H1 (cell line): Measurements from ENCODE around the gene MNAT1. TPM values are rescaled to one million over a fixed set of nuclear protein-coding genes. Genes with fewer than 3 reads are reported as not detected.

Experiments
- CTCF ChIA-PET: fragments of 300-600 bp; sonication (Branson Sonifier 250); formaldehyde crosslinking; loops from one replicate; lab custom pipeline; 2021; ENCODE audit not compliant: partially characterized antibody; lab: Charles Lee
- POLR2A ChIA-PET: fragments of 300-600 bp; sonication (Branson Sonifier 250); formaldehyde crosslinking; loops from one replicate; lab custom pipeline; 2021; ENCODE audit warnings: inconsistent platforms; ENCODE audit not compliant: partially characterized antibody; lab: Charles Lee
- DNase-seq, 2 experiments: peaks; one replicate each; pipeline versions ENCODE4 v3.0.0 to v3.0.0-alpha.2; 2010 to 2022; ENCODE audit warnings: low spot score in 2 of 2, low read depth in 1 of 2, mixed read lengths in 1 of 2
- FAIRE-seq: peaks from 2 replicates; lab custom pipeline; 2011; peaks lifted over from hg19 to GRCh38; lab: Jason Lieb, UNC
- H2AFZ ChIP-seq: 2 replicates; pipeline ENCODE4 v1.8.1; 2012; ENCODE audit warnings: low read length, inconsistent platforms
- H2AK5ac ChIP-seq: 2 replicates; pipeline ENCODE4 v1.6.1; 2013; ENCODE audit warnings: low read depth, low read length
- H2BK120ac ChIP-seq: replicated peaks from 2 replicates; pipeline ENCODE3; 2013; ENCODE audit warnings: low read depth, low read length, inconsistent platforms
- H2BK12ac ChIP-seq: 2 replicates; pipeline ENCODE4 v1.6.1; 2013; ENCODE audit warnings: low read depth, low read length
- H2BK15ac ChIP-seq: 2 replicates; pipeline ENCODE4 v1.6.1; 2013; ENCODE audit warnings: low read length
- H2BK20ac ChIP-seq: 2 replicates; pipeline ENCODE4 v1.6.1; 2013; ENCODE audit warnings: low read length
- H2BK5ac ChIP-seq: 2 replicates; pipeline ENCODE4 v1.6.1; 2013; ENCODE audit warnings: low read depth, low read length
- H3K14ac ChIP-seq: 2 replicates; pipeline ENCODE4 v1.6.1; 2013; ENCODE audit warnings: inconsistent platforms; ENCODE audit not compliant: insufficient read length
- H3K18ac ChIP-seq: 2 replicates; pipeline ENCODE4 v1.6.1; 2013; ENCODE audit warnings: low read length; ENCODE audit errors: extremely low read depth
- H3K23ac ChIP-seq: 2 replicates; pipeline ENCODE4 v1.6.1; 2013; ENCODE audit warnings: inconsistent platforms; ENCODE audit not compliant: insufficient read length
- H3K23me2 ChIP-seq: 2 replicates; pipeline ENCODE4 v1.6.1; 2013; ENCODE audit warnings: low read depth, low read length
- H3K27ac ChIP-seq: 2 replicates; pipeline ENCODE4 v1.6.1; 2011; ENCODE audit warnings: low read depth, low read length, inconsistent platforms
- H3K27me3 ChIP-seq, 4 experiments: replicated peaks in 1 of 4; 1 replicate in 1 of 4; 2 replicates in 3 of 4; pipeline versions ENCODE4 v1.6.1 to v1.8.1; 2011 to 2013; ENCODE audit warnings: low read length in 3 of 4, mild to moderate bottlenecking in 3 of 4, inconsistent platforms in 2 of 4, mixed read lengths in 2 of 4, moderate library complexity in 1 of 4; ENCODE audit not compliant: control insufficient read depth in 3 of 4, insufficient read depth in 3 of 4; ENCODE audit errors: extremely low read depth in 1 of 4
- H3K36me3 ChIP-seq, 4 experiments: 2 replicates each; pipeline versions ENCODE4 v1.6.1 to v1.8.1; 2011 to 2013; ENCODE audit warnings: mild to moderate bottlenecking in 4 of 4, low read length in 3 of 4, moderate library complexity in 2 of 4, control low read depth in 1 of 4, inconsistent platforms in 1 of 4; ENCODE audit not compliant: insufficient read depth in 4 of 4, control insufficient read depth in 2 of 4
- H3K4ac ChIP-seq: replicated peaks from 2 replicates; pipeline ENCODE3; 2013; ENCODE audit warnings: low read length, low read depth, mixed read lengths, inconsistent platforms; ENCODE audit not compliant: insufficient read length
- H3K4me1 ChIP-seq, 4 experiments: replicated peaks in 1 of 4; 1 replicate in 1 of 4; 2 replicates in 3 of 4; pipeline versions ENCODE4 v1.6.1 to v1.8.1; 2011 to 2013; ENCODE audit warnings: low read length in 3 of 4, inconsistent platforms in 2 of 4, mixed read lengths in 1 of 4; ENCODE audit not compliant: insufficient read depth in 4 of 4, control insufficient read depth in 3 of 4
- H3K4me2 ChIP-seq, 2 experiments: 2 replicates each; pipeline versions ENCODE4 v1.6.1 to v1.8.1; 2011 to 2013; ENCODE audit warnings: low read depth in 2 of 2, low read length in 2 of 2, control low read depth in 1 of 2, inconsistent platforms in 1 of 2, mild to moderate bottlenecking in 1 of 2; ENCODE audit not compliant: insufficient read depth in 1 of 2
- H3K4me3 ChIP-seq, 4 experiments: fragments of 200-600, 300-600 bp in 1 of 4; sonication (generic), shearing (Covaris generic), sonication (Bioruptor Twin) in 1 of 4; 2 replicates each; pipeline versions ENCODE4 v1.5.1 to v1.8.1; 2011 to 2016; ENCODE audit warnings: low read length in 4 of 4, low read depth in 3 of 4, control low read depth in 2 of 4, inconsistent platforms in 2 of 4, mild to moderate bottlenecking in 2 of 4, mixed read lengths in 1 of 4, moderate library complexity in 1 of 4; ENCODE audit not compliant: insufficient read depth in 2 of 4; ENCODE audit errors: extremely low read depth in 1 of 4
- H3K56ac ChIP-seq: replicated peaks from 2 replicates; pipeline ENCODE3; 2013; ENCODE audit warnings: low read depth, mild to moderate bottlenecking, mixed read lengths, low read length, inconsistent platforms; ENCODE audit not compliant: insufficient read length
- H3K79me1 ChIP-seq: 2 replicates; pipeline ENCODE4 v1.6.1; 2013; ENCODE audit warnings: low read depth, low read length, control low read depth
- H3K79me2 ChIP-seq, 2 experiments: 2 replicates each; pipeline versions ENCODE4 v1.6.1 to v1.8.1; 2012 to 2013; ENCODE audit warnings: low read length in 2 of 2, mild to moderate bottlenecking in 2 of 2, inconsistent platforms in 1 of 2; ENCODE audit not compliant: insufficient read depth in 2 of 2, control insufficient read depth in 1 of 2
- H3K9ac ChIP-seq, 4 experiments: replicated peaks in 1 of 4; 1 replicate in 1 of 4; 2 replicates in 3 of 4; pipeline versions ENCODE4 v1.6.1 to v1.8.1; 2011 to 2013; ENCODE audit warnings: low read depth in 3 of 4, low read length in 3 of 4, control low read depth in 2 of 4, mild to moderate bottlenecking in 2 of 4, moderate library complexity in 2 of 4, inconsistent platforms in 1 of 4; ENCODE audit errors: extremely low read depth in 1 of 4
- H3K9me3 ChIP-seq, 2 experiments: 2 replicates each; pipeline versions ENCODE4 v1.6.1 to v1.8.1; 2012 to 2013; ENCODE audit warnings: mild to moderate bottlenecking in 2 of 2, moderate library complexity in 2 of 2, control low read depth in 1 of 2, inconsistent platforms in 1 of 2, low read depth in 1 of 2, low read length in 1 of 2, mixed read lengths in 1 of 2; ENCODE audit not compliant: insufficient read depth in 2 of 2
- H4K20me1 ChIP-seq, 2 experiments: replicated peaks in 1 of 2; 2 replicates each; pipeline versions ENCODE3 to v1.8.1; 2011 to 2013; ENCODE audit warnings: inconsistent platforms in 2 of 2, low read length in 2 of 2, mild to moderate bottlenecking in 1 of 2; ENCODE audit not compliant: insufficient read depth in 2 of 2, control insufficient read depth in 1 of 2
- H4K5ac ChIP-seq: 2 replicates; pipeline ENCODE4 v1.6.1; 2013; ENCODE audit warnings: low read length, low read depth, mixed read lengths, inconsistent platforms; ENCODE audit not compliant: insufficient read length
- H4K8ac ChIP-seq: 2 replicates; pipeline ENCODE4 v1.8.0; 2013; ENCODE audit warnings: mild to moderate bottlenecking, moderate library complexity, low read length, inconsistent platforms; ENCODE audit not compliant: insufficient read depth; ENCODE audit errors: extremely low read depth
- H4K91ac ChIP-seq: replicated peaks from 2 replicates; pipeline ENCODE3; 2013; ENCODE audit warnings: low read length, mixed read lengths, inconsistent platforms; ENCODE audit not compliant: insufficient read length
- ASH2L ChIP-seq: fragments of 200-600, 300-600 bp; sonication (generic); IDR thresholded peaks from one replicate; pipeline ENCODE4 v1.7.1; 2017; ENCODE audit warnings: low read length
- ATF2 ChIP-seq: IDR thresholded peaks from 2 replicates; pipeline ENCODE4 v1.6.1; 2012; ENCODE audit warnings: low read length, inconsistent platforms
- HDAC2 ChIP-seq, 2 experiments: fragments of 300-600 bp in 1 of 2; sonication (generic) in 1 of 2; IDR thresholded peaks; 2 replicates each; pipeline ENCODE4 v1.6.1; 2011 to 2012; ENCODE audit warnings: low read depth in 2 of 2, low read length in 2 of 2, mild to moderate bottlenecking in 2 of 2, moderate library complexity in 2 of 2, borderline replicate concordance in 1 of 2, inconsistent platforms in 1 of 2
- HDAC6 ChIP-seq: IDR thresholded peaks from one replicate; pipeline ENCODE4 v1.7.1; 2012; ENCODE audit warnings: low read depth, mild to moderate bottlenecking, inconsistent platforms, low read length, moderate library complexity
- JUN ChIP-seq: IDR thresholded peaks from 2 replicates; pipeline ENCODE4 v1.6.1; 2011; ENCODE audit warnings: low read depth, mild to moderate bottlenecking, improper control_type of control experiment, low read length
- JUND ChIP-seq: IDR thresholded peaks from 2 replicates; pipeline ENCODE4 v1.6.1; 2011; ENCODE audit warnings: mild to moderate bottlenecking, improper control_type of control experiment, low read length
- TAF1 ChIP-seq: IDR thresholded peaks from 2 replicates; pipeline ENCODE4 v1.6.1; 2011; ENCODE audit warnings: mild to moderate bottlenecking, low read depth, low read length
- YY1 ChIP-seq: IDR thresholded peaks from 2 replicates; pipeline ENCODE4 v1.6.1; 2011; ENCODE audit warnings: low read depth, mild to moderate bottlenecking, low read length
- WGBS, 2 experiments: shearing (Covaris generic) in 1 of 2; methylation state at CpG; one replicate each; pipeline versions ENCODE4 v1.1.6 to v1.1.7; 2013 to 2015; ENCODE audit warnings: low lambda C conversion rate in 2 of 2, mixed read lengths in 2 of 2, inconsistent platforms in 1 of 2, low coverage in 1 of 2, missing lambda C conversion rate in 1 of 2; ENCODE audit not compliant: insufficient replicate concordance in 2 of 2, insufficient coverage in 1 of 2, insufficient read length in 1 of 2; ENCODE audit errors: extremely low coverage in 1 of 2, missing lambda C conversion rate in 1 of 2; 5-methylcytosine and 5-hydroxymethylcytosine counted together
- polyA plus RNA-seq, 7 experiments: library from polyadenylated mRNA; depleted of rRNA in 3 of 7; stranded (reverse) in 5 of 7; unstranded in 2 of 7; fragments of >200 nt in 5 of 7; fragments of 200-250 nt in 2 of 7; gene quantifications; 1 replicate in 5 of 7; 2 replicates in 1 of 7; 4 replicates in 1 of 7; pipeline versions ENCODE4 v1.2.1 to v1.2.3, GENCODE V29; 2011 to 2013; ENCODE audit warnings: missing spikeins in 2 of 7, mixed read lengths in 2 of 7
- total RNA-seq: library from RNA; stranded (reverse); fragmentation: NEBNext Ultra II Directional; extraction: Animal tissue kit (Norgen Biotek cat#: 25700); gene quantifications from 2 replicates; pipeline ENCODE4 v1.2.1, GENCODE V29; 2021
- TF ChIP-seq, protein P1 (sequence below): IDR thresholded peaks from 2 replicates; pipeline ENCODE4 v1.6.1; 2012; ENCODE audit warnings: inconsistent platforms

Gene MNAT1
- total and polyA plus RNA-seq, 2 of the 8 experiments (the other 6 are each of a cell fraction or from before 2014, with no cell fraction given), result 34.7 to 52.1 TPM

DNA sequence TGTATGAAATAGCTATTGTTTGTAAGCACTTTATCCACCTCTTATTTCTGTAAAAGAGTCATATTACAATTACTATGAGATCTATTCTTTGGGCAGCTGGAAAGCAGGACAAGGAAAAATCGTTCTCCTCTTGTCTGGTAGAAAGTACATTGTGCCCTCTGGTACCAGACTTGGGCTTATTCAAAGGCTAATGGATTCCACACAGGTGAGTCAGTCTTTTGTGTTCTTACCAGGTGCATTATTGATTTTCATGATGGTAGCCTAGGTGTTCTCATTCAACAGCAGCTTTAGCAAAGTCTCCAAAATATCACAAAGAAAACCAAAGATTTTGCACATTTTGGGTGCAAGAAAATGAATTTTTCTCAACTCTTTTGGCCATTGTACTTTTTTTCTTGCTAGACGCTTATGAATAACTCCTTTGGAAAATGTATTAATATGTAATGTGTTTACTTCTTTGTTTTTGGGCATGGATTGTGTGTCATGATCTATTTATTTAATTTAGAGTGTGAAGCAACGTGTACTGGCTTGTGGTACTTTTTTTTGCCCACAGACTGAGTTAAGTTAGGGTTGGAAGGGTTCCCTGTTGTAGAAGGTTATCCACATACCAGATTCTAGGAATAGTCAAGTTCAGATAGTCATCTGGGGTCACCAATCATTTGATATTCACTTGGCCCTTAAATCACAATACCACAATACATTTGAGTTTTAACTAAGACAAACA is 26.2 kb downstream of the MNAT1 start:
- FAIRE-seq, result peak; percentile 92
- TF ChIP-seq, protein P1, sequence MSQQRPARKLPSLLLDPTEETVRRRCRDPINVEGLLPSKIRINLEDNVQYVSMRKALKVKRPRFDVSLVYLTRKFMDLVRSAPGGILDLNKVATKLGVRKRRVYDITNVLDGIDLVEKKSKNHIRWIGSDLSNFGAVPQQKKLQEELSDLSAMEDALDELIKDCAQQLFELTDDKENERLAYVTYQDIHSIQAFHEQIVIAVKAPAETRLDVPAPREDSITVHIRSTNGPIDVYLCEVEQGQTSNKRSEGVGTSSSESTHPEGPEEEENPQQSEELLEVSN, result no peak
- TF ChIP-seq TAF1, result peak; percentile 35; the same call in 1 of the 2 replicates
- no peak for TF ChIP-seq HDAC6
- 0 out of 4 replicates have a peak, but pooled peaks of 1 of the 2 experiments have one; percentile 78 for TF ChIP-seq HDAC2 (IDR thresholded peaks at IDR 0.05; ENCODE audit: borderline replicate concordance in 1 of 2, low read depth in 2 of 2, low read length in 2 of 2)
- TF ChIP-seq JUND, result peak; percentile 98
- peak; percentile 63 for TF ChIP-seq JUN
- TF ChIP-seq YY1, result 0 out of 2 replicates have a peak, but pooled peaks have one; percentile 62
- TF ChIP-seq ATF2, result no peak; the same call in 1 of the 2 replicates
- no peak for TF ChIP-seq ASH2L

More for the DNA sequence above, 26.2 kb downstream of the MNAT1 start:
- H2BK15ac ChIP-seq, result no peak overlapping the region
- peak overlapping the region; percentile 39 to 55; a peak in 3 of 4 replicates for H3K4me2 ChIP-seq
- peak overlapping the region; percentile 77; the same call in 1 of the 2 replicates for H2BK5ac ChIP-seq
- H3K9ac ChIP-seq, result no peak overlapping the region; a peak in 2 of 7 replicates
- H4K91ac ChIP-seq, result no peak overlapping the region
- peak overlapping the region; percentile 97 for H4K5ac ChIP-seq
- H4K20me1 ChIP-seq, result no peaks in the 10 kb centered on the region
- no peak overlapping the region for H3K18ac ChIP-seq
- ChIA-PET POLR2A (interaction anchor here (0.8 to 1.8 kb wide), 4 partner anchors 15 to 39 kb away, joined by 3 to 5 read pairs (median 3); no protein-coding TSS in a partner anchor), CTCF (interaction anchor here (1.3 kb wide), 1 partner anchor 13 kb away, joined by 4 read pairs; no protein-coding TSS in a partner anchor)
- H3K27me3 ChIP-seq, result no peaks in the 10 kb centered on the region
- H3K36me3 ChIP-seq, result no peaks in the 10 kb centered on the region
- H2AK5ac ChIP-seq, result no peak overlapping the region
- no peak overlapping the region for H3K4ac ChIP-seq
- peaks cover 0 to 18% (median 3%) of the 10 kb centered on the region in 4 experiments; a peak in 2 of 7 replicates for H3K4me1 ChIP-seq
- H3K79me1 ChIP-seq, result no peaks in the 10 kb centered on the region
- H3K14ac ChIP-seq, result no peak overlapping the region
- peak in 1 of 2 experiments; percentile 13 for DNase-seq
- peak overlapping the region; percentile 86 for H2BK120ac ChIP-seq
- 7% methylated on average over 3 of the region's 3 CpGs; no CpG with 5 or more reads in 1 of the 2 experiments for WGBS, 2 experiments
- no peak overlapping the region for H2AFZ ChIP-seq
- peak overlapping the region in 1 of 4 experiments; percentile 45; a peak in 2 of 8 replicates for H3K4me3 ChIP-seq
- no peak overlapping the region for H3K23ac ChIP-seq
- no peak overlapping the region for H4K8ac ChIP-seq
- no peak overlapping the region for H3K56ac ChIP-seq
- H3K23me2 ChIP-seq, result no peaks in the 10 kb centered on the region
- peak overlapping the region; percentile 44; the same call in 1 of the 2 replicates for H2BK20ac ChIP-seq
- H2BK12ac ChIP-seq, result no peak overlapping the region
- H3K9me3 ChIP-seq, result no peaks in the 10 kb centered on the region
- H3K27ac ChIP-seq, result peak overlapping the region; percentile 70
- peaks cover 0 to 78% of the 10 kb centered on the region in 2 experiments; a peak in 2 of 4 replicates for H3K79me2 ChIP-seq
